HAP-1 (cell line): ENCODE results near the gene CENPW.

Source experiments
- DNase-seq, 2 experiments: peaks; one replicate each; pipeline ENCODE4 v3.0.0-alpha.2; 2016 to 2020; ENCODE audit warnings: low spot score in 2 of 2
- H3K27me3 ChIP-seq: fragments of 250-450 bp; sonication (Bioruptor Pico); 2 replicates; pipeline ENCODE4 v1.5.1; 2020; ENCODE audit warnings: low read depth, mild to moderate bottlenecking, moderate library complexity
- H3K36me3 ChIP-seq: fragments of 250-450 bp; sonication (Bioruptor Pico); replicated peaks from 2 replicates; pipeline ENCODE4 v1.5.1; 2020; ENCODE audit warnings: mild to moderate bottlenecking
- H3K4me1 ChIP-seq: fragments of 250-450 bp; sonication (Bioruptor Pico); 2 replicates; pipeline ENCODE4 v1.5.1; 2020; ENCODE audit warnings: mild to moderate bottlenecking
- H3K4me3 ChIP-seq: fragments of 250-450 bp; sonication (Bioruptor Pico); 2 replicates; pipeline ENCODE4 v1.5.1; 2020; ENCODE audit warnings: mild to moderate bottlenecking, moderate library complexity
- H3K9me3 ChIP-seq: fragments of 250-450 bp; sonication (Bioruptor Pico); 2 replicates; pipeline ENCODE4 v1.5.1; 2020; ENCODE audit warnings: mild to moderate bottlenecking, moderate library complexity
- in situ Hi-C: fragments of 300-500 bp; cut with MboI; formaldehyde crosslinking; loops from 3 replicates; pipeline ENCODE4 v1.14.3; 2020; ENCODE audit warnings: low sequenced_read_pairs, inconsistent platforms, mixed read lengths

The CENPW gene

GRCh38 chr6:126339796-126340609 is at the start of gene CENPW:
TSS of gene CENPW (plus strand) at chr6:126340115. CDS start at chr6:126340274, 159 bp downstream.
- H3K4me3 ChIP-seq, result peak within 1 kb of the TSS; percentile 74
- H3K9me3 ChIP-seq, result no peaks in the 10 kb centered on the region; the same call in 1 of the 2 replicates
- peak; percentile 70 to 97 for DNase-seq
- peaks cover 42% of the 10 kb centered on the region for H3K4me1 ChIP-seq
- H3K36me3 ChIP-seq, result no peaks in the 10 kb centered on the region
- H3K27me3 ChIP-seq, result peaks cover 4% of the 10 kb centered on the region; the same call in 1 of the 2 replicates
- in situ Hi-C loops, result loop anchor here (25.0 kb wide), 1 partner anchor 353 kb away; the partner anchor contains the start of gene TRMT11

GRCh38 chr6:126293891-126294524 is 45.9 kb upstream of the CENPW start:
- H3K4me1 ChIP-seq, result no peaks in the 10 kb centered on the region
- DNase-seq, result no peak
- in situ Hi-C loops, result no loop called here
- peaks cover 6% of the 10 kb centered on the region for H3K27me3 ChIP-seq
- H3K9me3 ChIP-seq, result no peaks in the 10 kb centered on the region
- H3K36me3 ChIP-seq, result no peaks in the 10 kb centered on the region
- no peak overlapping the region for H3K4me3 ChIP-seq

- H3K4me1 ChIP-seq, result no peaks in the 10 kb centered on the region
- no peak overlapping the region for H3K4me3 ChIP-seq
- H3K9me3 ChIP-seq, result no peaks in the 10 kb centered on the region
- no peaks in the 10 kb centered on the region for H3K36me3 ChIP-seq
- DNase-seq, result no peak
- no peaks in the 10 kb centered on the region for H3K27me3 ChIP-seq
- in situ Hi-C loops, result no loop called here
Measured at GRCh38 chr6:126300126-126300525, 39.8 kb upstream of the CENPW start.

- H3K4me3 ChIP-seq, result no peak overlapping the region
- H3K27me3 ChIP-seq, result no peaks in the 10 kb centered on the region
- no peaks in the 10 kb centered on the region for H3K36me3 ChIP-seq
- H3K9me3 ChIP-seq, result no peaks in the 10 kb centered on the region
- in situ Hi-C loops, result no loop called here
- no peaks in the 10 kb centered on the region for H3K4me1 ChIP-seq
- no peak for DNase-seq
Measured at GRCh38 chr6:126300735-126301134, 39.2 kb upstream of the CENPW start.

GRCh38 chr6:126302191-126302590 is 37.7 kb upstream of the CENPW start:
- no peaks in the 10 kb centered on the region for H3K36me3 ChIP-seq
- no peaks in the 10 kb centered on the region for H3K9me3 ChIP-seq
- H3K4me3 ChIP-seq, result no peak overlapping the region
- in situ Hi-C loops, result no loop called here
- no peaks in the 10 kb centered on the region for H3K4me1 ChIP-seq
- H3K27me3 ChIP-seq, result no peaks in the 10 kb centered on the region
- no peak for DNase-seq

- Histone ChIP-seq H3K36me3 (no peaks in the 10 kb centered on the region), H3K27me3 (no peaks in the 10 kb centered on the region), H3K4me1 (no peaks in the 10 kb centered on the region), H3K9me3 (no peaks in the 10 kb centered on the region), H3K4me3 (no peak overlapping the region)
- in situ Hi-C loops, result no loop called here
- DNase-seq, result no peak
Measured at GRCh38 chr6:126307849-126308248, 32.1 kb upstream of the CENPW start.

- no peaks in the 10 kb centered on the region for H3K36me3 ChIP-seq
- H3K9me3 ChIP-seq, result no peaks in the 10 kb centered on the region
- no peak overlapping the region for H3K4me3 ChIP-seq
- H3K27me3 ChIP-seq, result no peaks in the 10 kb centered on the region
- no peaks in the 10 kb centered on the region for H3K4me1 ChIP-seq
- DNase-seq, result no peak
- in situ Hi-C loops, result no loop called here
Measured at GRCh38 chr6:126308362-126308761, 31.6 kb upstream of the CENPW start.

- Histone ChIP-seq H3K36me3 (no peaks in the 10 kb centered on the region), H3K9me3 (no peaks in the 10 kb centered on the region), H3K4me1 (no peaks in the 10 kb centered on the region), H3K27me3 (no peaks in the 10 kb centered on the region), H3K4me3 (no peak overlapping the region)
- in situ Hi-C loops, result no loop called here
- peak in 1 of 2 experiments; percentile 21 for DNase-seq
Measured at GRCh38 chr6:126312013-126312665, 27.8 kb upstream of the CENPW start.

- H3K9me3 ChIP-seq, result no peaks in the 10 kb centered on the region
Measured at GRCh38 chr6:126313941-126314340, 26.0 kb upstream of the CENPW start.

GRCh38 chr6:126318797-126319196 is 21.1 kb upstream of the CENPW start:
- Histone ChIP-seq H3K4me3 (no peak overlapping the region), H3K36me3 (no peaks in the 10 kb centered on the region), H3K9me3 (no peaks in the 10 kb centered on the region), H3K27me3 (no peaks in the 10 kb centered on the region; the same call in 1 of the 2 replicates), H3K4me1 (no peaks in the 10 kb centered on the region)
- DNase-seq, result no peak
- in situ Hi-C loops, result no loop called here

More at GRCh38 chr6:126313941-126314340, 26.0 kb upstream of the CENPW start:
- H3K4me1 ChIP-seq, result no peaks in the 10 kb centered on the region
- no peaks in the 10 kb centered on the region for H3K27me3 ChIP-seq
- no peak overlapping the region for H3K4me3 ChIP-seq
- in situ Hi-C loops, result no loop called here
- DNase-seq, result no peak
- H3K36me3 ChIP-seq, result no peaks in the 10 kb centered on the region

GRCh38 chr6:126333729-126334128 is 6.2 kb upstream of the CENPW start:
- Histone ChIP-seq H3K4me3 (no peak overlapping the region), H3K4me1 (no peaks in the 10 kb centered on the region), H3K36me3 (no peaks in the 10 kb centered on the region), H3K27me3 (peaks cover 4% of the 10 kb centered on the region; the same call in 1 of the 2 replicates), H3K9me3 (no peaks in the 10 kb centered on the region; the same call in 1 of the 2 replicates)
- no peak for DNase-seq
- in situ Hi-C loops, result loop anchor here (25.0 kb wide), 1 partner anchor 346 kb away; the partner anchor contains the start of gene TRMT11

GRCh38 chr6:126335210-126335609 is 4.7 kb upstream of the CENPW start:
- DNase-seq, result peak in 1 of 2 experiments; percentile 8
- H3K4me3 ChIP-seq, result no peak overlapping the region
- no peaks in the 10 kb centered on the region; the same call in 1 of the 2 replicates for H3K9me3 ChIP-seq
- no peaks in the 10 kb centered on the region for H3K36me3 ChIP-seq
- peaks cover 4% of the 10 kb centered on the region; the same call in 1 of the 2 replicates for H3K27me3 ChIP-seq
- peaks cover 3% of the 10 kb centered on the region; the same call in 1 of the 2 replicates for H3K4me1 ChIP-seq
- in situ Hi-C loops, result loop anchor here (25.0 kb wide), 1 partner anchor 348 kb away; the partner anchor contains the start of gene TRMT11

- no peaks in the 10 kb centered on the region for H3K36me3 ChIP-seq
- no peaks in the 10 kb centered on the region; the same call in 1 of the 2 replicates for H3K9me3 ChIP-seq
- H3K4me1 ChIP-seq, result peaks cover 19% of the 10 kb centered on the region
- H3K27me3 ChIP-seq, result peaks cover 4% of the 10 kb centered on the region; the same call in 1 of the 2 replicates
- no peak for DNase-seq
- no peak overlapping the region for H3K4me3 ChIP-seq
- in situ Hi-C loops, result loop anchor here (25.0 kb wide), 1 partner anchor 350 kb away; the partner anchor contains the start of gene TRMT11
Measured at GRCh38 chr6:126337323-126337722, 2.6 kb upstream of the CENPW start.
